NCI-H82 treated with DMSO at 0.1 percent for 48 hours (cell line): ENCODE data around the gene CDC26.
"Not testable (repeated sequence)": the region's sequence is repeated elsewhere in the genome, so short reads cannot be mapped to it uniquely, and the experiment has no call there.

Experiments
- DNase-seq: peaks from one replicate; lab custom pipeline; 2025; ENCODE audit not compliant: unreplicated experiment; lab: John Stamatoyannopoulos, UW

CDC26 gene

GRCh38 chr9:113296247-113296646, 20.9 kb upstream of the CDC26 start:
- not testable (repeated sequence) for DNase-seq

GRCh38 chr9:113293285-113293878, 18.0 kb upstream of the CDC26 start:
- DNase-seq, result no peak

GRCh38 chr9:113290052-113290607, 14.8 kb upstream of the CDC26 start:
- DNase-seq, result no peak

GRCh38 chr9:113289091-113289490, 13.7 kb upstream of the CDC26 start:
- DNase-seq, result no peak

GRCh38 chr9:113281356-113281755, 6.0 kb upstream of the CDC26 start:
- no peak for DNase-seq

GRCh38 chr9:113278840-113279239, 3.5 kb upstream of the CDC26 start:
- no peak for DNase-seq

- peak; percentile 54 for DNase-seq
Observed at GRCh38 chr9:113274474-113275156, 757 bp downstream of the CDC26 start.

- DNase-seq, result peak; percentile 59
Observed at GRCh38 chr9:113269871-113270270, 5.5 kb downstream of the CDC26 start.

- no peak for DNase-seq
Observed at GRCh38 chr9:113269355-113269754, 6.0 kb downstream of the CDC26 start.

GRCh38 chr9:113267911-113268566, 7.3 kb downstream of the CDC26 start:
- DNase-seq, result no peak

GRCh38 chr9:113266174-113266573, 9.2 kb downstream of the CDC26 start:
- no peak for DNase-seq

GRCh38 chr9:113261917-113262671, 13.3 kb downstream of the CDC26 start:
- DNase-seq, result no peak

- DNase-seq, result no peak
Observed at GRCh38 chr9:113258282-113258681, 17.1 kb downstream of the CDC26 start.

GRCh38 chr9:113257863-113258262, 17.5 kb downstream of the CDC26 start:
- DNase-seq, result no peak

GRCh38 chr9:113255438-113255837, 19.9 kb downstream of the CDC26 start:
- no peak for DNase-seq

- DNase-seq, result no peak
Observed at GRCh38 chr9:113254991-113255390, 20.4 kb downstream of the CDC26 start.

- DNase-seq, result no peak
Observed at GRCh38 chr9:113250807-113251206, 24.6 kb downstream of the CDC26 start.

- not testable (repeated sequence) for DNase-seq
Observed at GRCh38 chr9:113249661-113250060, 25.7 kb downstream of the CDC26 start.

- DNase-seq, result no peak
Observed at GRCh38 chr9:113247640-113248039, 27.7 kb downstream of the CDC26 start.

GRCh38 chr9:113246928-113247327, 28.4 kb downstream of the CDC26 start:
- DNase-seq, result no peak

GRCh38 chr9:113245894-113246293, 29.5 kb downstream of the CDC26 start:
- no peak for DNase-seq
